ENCODE results near the gene SULT1C4.

DNA sequence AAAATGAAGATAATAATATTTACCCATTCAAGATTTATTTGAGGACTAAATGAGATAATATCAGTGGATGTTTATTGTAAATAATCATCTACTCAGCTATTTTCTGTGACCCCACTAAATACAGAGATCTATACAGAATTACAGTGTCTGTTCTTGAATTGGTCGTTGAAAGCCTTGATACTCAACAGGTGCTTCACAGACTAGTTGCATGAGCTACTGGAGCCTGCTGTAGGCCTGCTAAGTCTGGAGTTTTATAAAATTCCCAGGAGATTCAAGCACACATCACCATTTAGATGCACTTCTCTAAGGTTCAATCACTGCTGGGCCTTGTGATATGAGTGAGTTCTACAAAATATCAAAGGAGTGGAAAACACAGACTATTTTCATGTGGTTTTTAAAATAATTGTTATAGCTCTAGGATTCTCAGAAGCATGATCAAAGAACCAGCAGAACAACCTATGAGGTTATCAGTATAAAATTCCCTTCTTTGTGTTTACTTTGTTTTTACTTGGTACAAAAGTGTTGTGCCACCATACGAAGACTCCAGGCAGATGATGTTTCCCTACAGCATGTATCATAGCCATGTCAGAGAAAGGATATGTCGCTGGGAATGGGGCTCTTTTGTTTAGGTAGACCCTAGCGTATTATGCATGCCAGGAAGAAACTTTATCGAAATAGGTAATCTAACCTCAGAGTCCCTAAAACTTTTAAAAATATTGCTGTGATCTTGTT lies 7.1 kb downstream of the SULT1C4 start:
- TF ChIP-seq, protein P1, sequence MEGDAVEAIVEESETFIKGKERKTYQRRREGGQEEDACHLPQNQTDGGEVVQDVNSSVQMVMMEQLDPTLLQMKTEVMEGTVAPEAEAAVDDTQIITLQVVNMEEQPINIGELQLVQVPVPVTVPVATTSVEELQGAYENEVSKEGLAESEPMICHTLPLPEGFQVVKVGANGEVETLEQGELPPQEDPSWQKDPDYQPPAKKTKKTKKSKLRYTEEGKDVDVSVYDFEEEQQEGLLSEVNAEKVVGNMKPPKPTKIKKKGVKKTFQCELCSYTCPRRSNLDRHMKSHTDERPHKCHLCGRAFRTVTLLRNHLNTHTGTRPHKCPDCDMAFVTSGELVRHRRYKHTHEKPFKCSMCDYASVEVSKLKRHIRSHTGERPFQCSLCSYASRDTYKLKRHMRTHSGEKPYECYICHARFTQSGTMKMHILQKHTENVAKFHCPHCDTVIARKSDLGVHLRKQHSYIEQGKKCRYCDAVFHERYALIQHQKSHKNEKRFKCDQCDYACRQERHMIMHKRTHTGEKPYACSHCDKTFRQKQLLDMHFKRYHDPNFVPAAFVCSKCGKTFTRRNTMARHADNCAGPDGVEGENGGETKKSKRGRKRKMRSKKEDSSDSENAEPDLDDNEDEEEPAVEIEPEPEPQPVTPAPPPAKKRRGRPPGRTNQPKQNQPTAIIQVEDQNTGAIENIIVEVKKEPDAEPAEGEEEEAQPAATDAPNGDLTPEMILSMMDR (IDR thresholded peaks at IDR 0.05), result no peak
- no peak for TF ChIP-seq POLR2A (IDR thresholded peaks at IDR 0.05)

All from esophagus squamous epithelium (tissue), 4 donors.